Tibial artery (tissue), 4 donors: ENCODE data around the gene AHSA1.

ENCODE experiments used
- DNase-seq, 2 donors: peaks; one replicate each; pipeline ENCODE4 v3.0.0-alpha.2; 2019
- H3K27ac ChIP-seq, 2 donors: fragments of 200-600 bp; sonication (generic) in 1 of 2; 1 replicate in 1 of 2; 2 replicates in 1 of 2; pipeline ENCODE4 v1.5.1; 2018 to 2019; ENCODE audit warnings: mild to moderate bottlenecking in 1 of 2
- H3K27me3 ChIP-seq, 2 donors: fragments of 200-600 bp; sonication (generic) in 1 of 2; one replicate each; pipeline versions ENCODE4 v1.5.1 to v1.6.0; 2016 to 2019
- H3K36me3 ChIP-seq, 3 donors: fragments of 200-600 bp; sonication (generic) in 2 of 3; one replicate each; pipeline ENCODE4 v1.5.1; 2016 to 2019; ENCODE audit warnings: mild to moderate bottlenecking in 2 of 3
- H3K4me1 ChIP-seq, 4 donors: fragments of 200-600 bp; sonication (generic) in 2 of 4; 1 replicate in 3 of 4; 2 replicates in 1 of 4; pipeline ENCODE4 v1.5.1; 2016 to 2019
- H3K4me3 ChIP-seq, 2 donors: fragments of 200-600 bp; sonication (generic) in 1 of 2; 1 replicate in 1 of 2; 2 replicates in 1 of 2; pipeline ENCODE4 v1.5.1; 2018 to 2019; ENCODE audit warnings: mild to moderate bottlenecking in 2 of 2
- H3K9me3 ChIP-seq, 3 donors: fragments of 200-600 bp; sonication (generic) in 1 of 3; one replicate each; pipeline ENCODE4 v1.5.1; 2016 to 2019
- CTCF ChIP-seq, 2 experiments: fragments of 200-600 bp in 1 of 2; fragments of 450-650 bp in 1 of 2; IDR thresholded peaks; one replicate each; pipeline ENCODE4 v1.5.1; 2017 to 2019; ENCODE audit warnings: antibody characterized with exemption in 2 of 2, mild to moderate bottlenecking in 1 of 2, moderate library complexity in 1 of 2
- intact Hi-C: fragments of 100-400 bp; cut with DNase I; formaldehyde crosslinking; loops from one replicate; pipeline ENCODE4 v1.15.0; 2023; ENCODE audit warnings: low total_unique reads

Gene AHSA1

DNA sequence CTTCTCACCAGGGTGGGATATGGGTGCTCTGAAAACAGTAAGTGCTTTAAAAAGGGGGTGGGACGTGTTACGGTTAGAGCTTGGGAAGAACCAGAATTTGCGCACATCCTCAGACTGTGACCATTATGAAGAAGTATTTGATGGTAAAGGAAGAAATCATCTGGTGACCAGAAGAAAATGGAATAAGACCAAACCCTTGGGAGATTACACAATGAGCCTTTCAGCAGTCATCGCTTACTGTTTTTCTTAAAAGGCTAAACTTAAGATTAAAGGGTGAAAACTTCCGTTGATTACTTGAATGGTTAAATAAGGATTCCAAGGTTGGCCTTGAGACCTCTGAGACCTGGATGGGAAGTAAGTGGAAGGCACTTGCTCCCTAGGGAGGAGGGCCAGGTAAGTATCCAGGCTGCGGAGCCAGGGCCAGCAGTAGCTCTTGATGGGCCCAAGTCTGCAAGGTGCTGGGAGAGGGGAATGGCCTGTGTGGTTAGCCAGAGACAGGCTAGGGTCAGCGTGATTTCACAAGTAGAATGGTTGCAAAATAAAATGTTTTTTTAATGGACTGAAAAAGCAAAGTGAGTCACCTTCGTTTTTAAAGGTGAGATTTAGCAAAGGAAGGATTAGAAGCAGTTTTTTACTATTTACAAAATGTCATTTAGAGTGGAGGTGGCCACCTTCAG, 53.7 kb downstream of the AHSA1 start:
- no peak for TF ChIP-seq CTCF (IDR thresholded peaks at IDR 0.05)
- Histone ChIP-seq H3K27ac (no peak overlapping the region), H3K9me3 (no peaks in the 10 kb centered on the region), H3K27me3 (no peaks in the 10 kb centered on the region), H3K4me3 (no peak overlapping the region), H3K4me1 (no peaks in the 10 kb centered on the region), H3K36me3 (peaks cover 20 to 61% (median 51%) of the 10 kb centered on the region in 3 donors)
- intact Hi-C loops = no loop called here
- no peak for DNase-seq

DNA sequence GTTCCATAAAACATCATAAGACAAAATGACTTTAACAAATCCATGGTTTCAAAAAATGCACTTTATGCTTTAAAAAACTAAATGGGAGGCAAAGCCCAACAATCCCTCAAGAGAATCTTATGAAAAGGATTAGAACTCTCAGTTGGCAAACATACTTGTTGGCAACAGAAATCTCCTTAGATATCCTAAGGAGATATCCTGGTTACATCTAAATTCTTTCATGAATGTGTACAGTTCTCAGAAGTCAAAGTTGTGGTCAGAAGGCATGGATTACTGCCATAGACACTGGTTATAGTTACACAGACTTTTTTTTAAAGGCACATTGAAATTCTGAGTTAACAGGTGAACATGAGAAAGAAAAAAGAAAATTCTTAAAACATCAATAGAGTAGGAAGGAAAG, 58.2 kb downstream of the AHSA1 start:
- Histone ChIP-seq H3K27me3 (no peaks in the 10 kb centered on the region), H3K27ac (no peak overlapping the region), H3K9me3 (no peaks in the 10 kb centered on the region), H3K36me3 (peaks cover 32 to 71% (median 67%) of the 10 kb centered on the region in 3 donors), H3K4me1 (no peaks in the 10 kb centered on the region), H3K4me3 (no peak overlapping the region)
- no peak for DNase-seq
- no peak for TF ChIP-seq CTCF (IDR thresholded peaks at IDR 0.05)
- intact Hi-C loops = no loop called here
